Measurements from ENCODE around the gene TMEM60.
"Not testable (repeated sequence)": the region's sequence is repeated elsewhere in the genome, so short reads cannot be mapped to it uniquely, and the experiment has no call there.

The TMEM60 gene

GRCh38 chr7:77791336-77791735, 6.9 kb downstream of the TMEM60 start:
- peaks cover under 1% of the 10 kb centered on the region for H3K4me1 ChIP-seq (ENCODE audit: insufficient read depth, low read length)
- no peaks in the 10 kb centered on the region for H3K9me3 ChIP-seq (ENCODE audit: low read length)
- no peak overlapping the region for H3K27ac ChIP-seq (ENCODE audit: low read depth, low read length)
- no peak overlapping the region for H3K9ac ChIP-seq (ENCODE audit: low read length)
- no peaks in the 10 kb centered on the region for H3K27me3 ChIP-seq (ENCODE audit: control insufficient read depth in 1 of 2, insufficient read depth in 2 of 2, low read length in 2 of 2)
- H3K4me3 ChIP-seq (ENCODE audit: low read depth in 1 of 2, low read length in 2 of 2): no peak overlapping the region
- peaks cover 5% of the 10 kb centered on the region for H3K36me3 ChIP-seq (ENCODE audit: insufficient read depth, low read length)

GRCh38 chr7:77788327-77788902, 9.8 kb downstream of the TMEM60 start:
- H3K9ac ChIP-seq (ENCODE audit: low read length): no peak overlapping the region
- no peaks in the 10 kb centered on the region for H3K4me1 ChIP-seq (ENCODE audit: insufficient read depth, low read length)
- H3K27ac ChIP-seq (ENCODE audit: low read depth, low read length): no peak overlapping the region
- H3K4me3 ChIP-seq (ENCODE audit: low read depth in 1 of 2, low read length in 2 of 2): no peak overlapping the region
- peaks cover 4% of the 10 kb centered on the region for H3K36me3 ChIP-seq (ENCODE audit: insufficient read depth, low read length)
- H3K27me3 ChIP-seq (ENCODE audit: control insufficient read depth in 1 of 2, insufficient read depth in 2 of 2, low read length in 2 of 2): no peaks in the 10 kb centered on the region
- no peaks in the 10 kb centered on the region for H3K9me3 ChIP-seq (ENCODE audit: low read length)

- no peak overlapping the region for H3K4me3 ChIP-seq (ENCODE audit: low read depth in 1 of 2, low read length in 2 of 2)
Measured at GRCh38 chr7:77786741-77787140, 11.5 kb downstream of the TMEM60 start.

GRCh38 chr7:77786018-77786417, 12.2 kb downstream of the TMEM60 start:
- Histone ChIP-seq H3K27ac (ENCODE audit: low read depth, low read length) (no peak overlapping the region), H3K9ac (ENCODE audit: low read length) (no peak overlapping the region), H3K27me3 (ENCODE audit: control insufficient read depth in 1 of 2, insufficient read depth in 2 of 2, low read length in 2 of 2) (no peaks in the 10 kb centered on the region), H3K9me3 (ENCODE audit: low read length) (no peaks in the 10 kb centered on the region), H3K36me3 (ENCODE audit: insufficient read depth, low read length) (peaks cover 9% of the 10 kb centered on the region), H3K4me1 (ENCODE audit: insufficient read depth, low read length) (no peaks in the 10 kb centered on the region), H3K4me3 (ENCODE audit: low read depth in 1 of 2, low read length in 2 of 2) (no peak overlapping the region)

More at GRCh38 chr7:77786741-77787140, 11.5 kb downstream of the TMEM60 start:
- no peak overlapping the region for H3K9ac ChIP-seq (ENCODE audit: low read length)
- H3K9me3 ChIP-seq (ENCODE audit: low read length): no peaks in the 10 kb centered on the region
- no peaks in the 10 kb centered on the region for H3K4me1 ChIP-seq (ENCODE audit: insufficient read depth, low read length)
- no peaks in the 10 kb centered on the region for H3K27me3 ChIP-seq (ENCODE audit: control insufficient read depth in 1 of 2, insufficient read depth in 2 of 2, low read length in 2 of 2)
- no peak overlapping the region for H3K27ac ChIP-seq (ENCODE audit: low read depth, low read length)
- peaks cover 9% of the 10 kb centered on the region for H3K36me3 ChIP-seq (ENCODE audit: insufficient read depth, low read length)

GRCh38 chr7:77784426-77784825, 13.8 kb downstream of the TMEM60 start:
- H3K27me3 ChIP-seq (ENCODE audit: control insufficient read depth in 1 of 2, insufficient read depth in 2 of 2, low read length in 2 of 2); H3K9me3 ChIP-seq (ENCODE audit: low read length); H3K9ac ChIP-seq (ENCODE audit: low read length); H3K4me3 ChIP-seq (ENCODE audit: low read depth in 1 of 2, low read length in 2 of 2); H3K27ac ChIP-seq (ENCODE audit: low read depth, low read length); H3K4me1 ChIP-seq (ENCODE audit: insufficient read depth, low read length): not testable (repeated sequence)
- peaks cover 17% of the 10 kb centered on the region for H3K36me3 ChIP-seq (ENCODE audit: insufficient read depth, low read length)

DNA sequence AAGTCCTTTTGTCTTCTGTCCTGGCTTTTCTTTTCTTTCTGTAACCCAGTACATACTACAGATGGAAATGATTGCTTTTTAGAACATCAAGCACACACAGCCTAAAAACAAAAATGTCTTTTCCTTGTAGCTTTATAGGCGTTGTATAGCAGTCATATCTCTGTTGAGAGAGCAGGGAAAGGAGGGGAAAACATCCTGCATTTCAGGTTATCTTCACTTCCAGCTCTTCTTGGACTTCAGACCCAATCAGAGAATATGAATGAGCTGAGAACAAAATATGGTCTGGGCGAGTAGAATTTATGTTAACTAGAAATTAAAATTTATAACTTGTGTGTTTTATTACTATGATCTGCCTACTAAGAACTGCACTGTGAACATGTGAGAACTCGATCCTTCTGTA, 14.7 kb downstream of the TMEM60 start:
- Histone ChIP-seq H3K27me3 (ENCODE audit: control insufficient read depth in 1 of 2, insufficient read depth in 2 of 2, low read length in 2 of 2) (no peaks in the 10 kb centered on the region), H3K27ac (ENCODE audit: low read depth, low read length) (no peak overlapping the region), H3K9ac (ENCODE audit: low read length) (no peak overlapping the region), H3K4me1 (ENCODE audit: insufficient read depth, low read length) (no peaks in the 10 kb centered on the region), H3K4me3 (ENCODE audit: low read depth in 1 of 2, low read length in 2 of 2) (no peak overlapping the region), H3K9me3 (ENCODE audit: low read length) (no peaks in the 10 kb centered on the region), H3K36me3 (ENCODE audit: insufficient read depth, low read length) (peaks cover 23% of the 10 kb centered on the region)

- H3K9me3 ChIP-seq (ENCODE audit: low read length): no peaks in the 10 kb centered on the region
- H3K27ac ChIP-seq (ENCODE audit: low read depth, low read length): no peak overlapping the region
- peaks cover 27% of the 10 kb centered on the region for H3K36me3 ChIP-seq (ENCODE audit: insufficient read depth, low read length)
- H3K4me1 ChIP-seq (ENCODE audit: insufficient read depth, low read length): no peaks in the 10 kb centered on the region
- H3K4me3 ChIP-seq (ENCODE audit: low read depth in 1 of 2, low read length in 2 of 2): no peak overlapping the region
- no peaks in the 10 kb centered on the region for H3K27me3 ChIP-seq (ENCODE audit: control insufficient read depth in 1 of 2, insufficient read depth in 2 of 2, low read length in 2 of 2)
- H3K9ac ChIP-seq (ENCODE audit: low read length): no peak overlapping the region
Measured at GRCh38 chr7:77783111-77783510, 15.1 kb downstream of the TMEM60 start.

GRCh38 chr7:77782383-77782782, 15.9 kb downstream of the TMEM60 start:
- H3K9ac ChIP-seq (ENCODE audit: low read length): no peak overlapping the region
- H3K4me1 ChIP-seq (ENCODE audit: insufficient read depth, low read length): no peaks in the 10 kb centered on the region
- no peaks in the 10 kb centered on the region for H3K9me3 ChIP-seq (ENCODE audit: low read length)
- H3K4me3 ChIP-seq (ENCODE audit: low read depth in 1 of 2, low read length in 2 of 2): no peak overlapping the region
- H3K27ac ChIP-seq (ENCODE audit: low read depth, low read length): no peak overlapping the region
- peaks cover 28% of the 10 kb centered on the region for H3K36me3 ChIP-seq (ENCODE audit: insufficient read depth, low read length)
- H3K27me3 ChIP-seq (ENCODE audit: control insufficient read depth in 1 of 2, insufficient read depth in 2 of 2, low read length in 2 of 2): no peaks in the 10 kb centered on the region

- Histone ChIP-seq H3K4me1 (ENCODE audit: insufficient read depth, low read length) (no peaks in the 10 kb centered on the region), H3K9ac (ENCODE audit: low read length) (no peak overlapping the region), H3K27me3 (ENCODE audit: control insufficient read depth in 1 of 2, insufficient read depth in 2 of 2, low read length in 2 of 2) (no peaks in the 10 kb centered on the region), H3K9me3 (ENCODE audit: low read length) (no peaks in the 10 kb centered on the region), H3K27ac (ENCODE audit: low read depth, low read length) (no peak overlapping the region), H3K36me3 (ENCODE audit: insufficient read depth, low read length) (peaks cover 40% of the 10 kb centered on the region), H3K4me3 (ENCODE audit: low read depth in 1 of 2, low read length in 2 of 2) (no peak overlapping the region)
Measured at GRCh38 chr7:77778535-77778934, 19.7 kb downstream of the TMEM60 start.

DNA sequence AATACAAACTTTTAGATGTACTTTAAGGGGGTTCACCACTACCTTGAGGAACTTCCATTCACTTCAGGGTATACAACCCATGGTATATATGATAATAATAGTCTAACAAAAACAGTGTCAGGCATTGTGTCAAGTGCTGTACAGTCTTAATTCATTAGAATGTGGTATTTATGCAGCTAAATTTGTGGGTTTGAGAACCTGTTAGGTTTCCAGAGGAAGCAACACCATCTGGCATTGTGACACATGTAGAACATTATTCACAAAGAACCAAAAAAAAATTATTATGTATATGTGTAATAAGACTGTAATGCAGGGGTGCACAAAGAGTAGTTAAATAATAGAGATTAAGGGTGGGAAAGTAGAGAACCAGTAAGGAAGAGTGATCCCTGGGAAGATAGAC, 26.3 kb downstream of the TMEM60 start:
- no peak overlapping the region for H3K4me3 ChIP-seq (ENCODE audit: low read depth in 1 of 2, low read length in 2 of 2)
- no peaks in the 10 kb centered on the region for H3K27me3 ChIP-seq (ENCODE audit: control insufficient read depth in 1 of 2, insufficient read depth in 2 of 2, low read length in 2 of 2)
- H3K27ac ChIP-seq (ENCODE audit: low read depth, low read length): no peak overlapping the region
- no peaks in the 10 kb centered on the region for H3K4me1 ChIP-seq (ENCODE audit: insufficient read depth, low read length)
- H3K9me3 ChIP-seq (ENCODE audit: low read length): no peaks in the 10 kb centered on the region
- H3K9ac ChIP-seq (ENCODE audit: low read length): no peak overlapping the region
- peaks cover 24% of the 10 kb centered on the region for H3K36me3 ChIP-seq (ENCODE audit: insufficient read depth, low read length)

DNA sequence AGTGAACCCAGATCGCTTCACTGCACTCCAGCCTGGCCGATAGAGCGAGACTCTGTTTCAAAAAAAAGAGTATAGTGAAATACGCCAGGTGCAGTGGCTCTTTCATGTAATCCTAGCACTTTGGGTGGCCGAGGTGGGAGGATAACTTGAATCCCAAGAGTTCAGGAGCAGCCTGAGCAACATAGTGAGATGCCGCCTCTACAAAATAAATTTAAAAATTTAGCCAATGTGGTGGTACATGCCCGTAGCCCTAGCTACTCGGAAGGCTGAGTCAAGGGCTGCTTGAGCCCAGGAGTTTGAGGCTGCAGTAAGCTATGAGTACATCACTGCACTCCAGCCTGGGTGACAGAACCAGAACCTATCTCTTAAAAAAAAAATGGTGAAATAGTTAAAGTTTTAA, 27.9 kb downstream of the TMEM60 start:
- no peak overlapping the region for H3K9ac ChIP-seq (ENCODE audit: low read length)
- no peaks in the 10 kb centered on the region for H3K4me1 ChIP-seq (ENCODE audit: insufficient read depth, low read length)
- H3K27ac ChIP-seq (ENCODE audit: low read depth, low read length): no peak overlapping the region
- H3K4me3 ChIP-seq (ENCODE audit: low read depth in 1 of 2, low read length in 2 of 2): no peak overlapping the region
- H3K9me3 ChIP-seq (ENCODE audit: low read length): no peaks in the 10 kb centered on the region
- no peaks in the 10 kb centered on the region for H3K27me3 ChIP-seq (ENCODE audit: control insufficient read depth in 1 of 2, insufficient read depth in 2 of 2, low read length in 2 of 2)
- H3K36me3 ChIP-seq (ENCODE audit: insufficient read depth, low read length): peaks cover 13% of the 10 kb centered on the region

DNA sequence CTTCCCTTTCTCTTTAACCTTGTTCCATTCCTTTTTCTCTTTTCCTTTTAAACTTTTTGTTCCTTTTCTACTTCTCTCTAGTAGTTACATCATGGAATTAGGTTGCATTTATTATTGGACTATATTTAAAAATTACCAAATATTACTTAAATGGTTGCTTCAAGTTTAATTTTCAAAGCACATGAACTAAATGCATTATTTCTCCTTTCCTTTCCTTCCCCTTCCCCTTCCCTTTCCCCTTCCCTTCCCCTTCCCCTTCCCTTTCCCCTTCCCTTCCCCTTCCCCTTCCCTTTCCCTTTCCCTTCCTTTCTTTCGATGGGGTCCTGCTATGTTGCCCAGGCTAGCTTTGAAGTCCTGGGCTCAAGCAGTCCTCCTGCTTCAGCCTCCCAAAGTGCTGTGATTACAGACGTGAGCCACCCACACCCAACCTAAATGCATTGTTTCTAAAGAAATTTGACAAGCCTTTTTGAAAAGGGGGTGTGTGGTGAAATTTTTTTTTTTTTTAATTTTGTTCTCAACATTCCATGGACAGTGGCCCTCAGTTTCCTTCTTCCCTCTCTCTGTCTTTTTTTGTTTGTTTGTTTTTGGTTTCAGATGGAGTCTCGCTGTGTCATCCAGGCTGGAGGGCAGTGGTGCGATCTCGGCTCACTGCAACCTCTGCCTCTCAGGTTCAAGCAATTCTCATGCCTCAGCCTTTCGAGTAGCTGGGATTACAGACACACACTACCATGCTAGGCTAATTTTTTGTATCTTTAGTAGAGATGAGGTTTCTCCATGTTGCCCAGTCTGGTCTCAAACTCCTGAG, 31.2 kb downstream of the TMEM60 start:
- H3K4me3 ChIP-seq (ENCODE audit: low read depth in 1 of 2, low read length in 2 of 2): no peak overlapping the region

More for the DNA sequence above, 31.2 kb downstream of the TMEM60 start:
- Histone ChIP-seq H3K9me3 (ENCODE audit: low read length) (no peaks in the 10 kb centered on the region), H3K36me3 (ENCODE audit: insufficient read depth, low read length) (peaks cover 4% of the 10 kb centered on the region), H3K9ac (ENCODE audit: low read length) (no peak overlapping the region), H3K27ac (ENCODE audit: low read depth, low read length) (no peak overlapping the region), H3K27me3 (ENCODE audit: control insufficient read depth in 1 of 2, insufficient read depth in 2 of 2, low read length in 2 of 2) (no peaks in the 10 kb centered on the region), H3K4me1 (ENCODE audit: insufficient read depth, low read length) (no peaks in the 10 kb centered on the region)

Data from muscle layer of colon (tissue), 2 donors.